ENCODE results near the gene RAB11FIP3.

RAB11FIP3 gene

GRCh38 chr16:512802-513201, 87.4 kb downstream of the RAB11FIP3 start:
- DNase-seq: no peak
- peaks cover 27% of the 10 kb centered on the region for H3K36me3 ChIP-seq
- H3K9me3 ChIP-seq (ENCODE audit: severe bottlenecking): peaks cover 2% of the 10 kb centered on the region
- no peak overlapping the region for H3K27ac ChIP-seq
- no peak for TF ChIP-seq CTCF (IDR thresholded peaks at IDR 0.05; ENCODE audit: low read depth, low read length)
- no peak overlapping the region for H3K4me3 ChIP-seq (ENCODE audit: low read depth, low read length)
- no peaks in the 10 kb centered on the region for H3K27me3 ChIP-seq (ENCODE audit: insufficient read depth, low read depth, severe bottlenecking)

DNA sequence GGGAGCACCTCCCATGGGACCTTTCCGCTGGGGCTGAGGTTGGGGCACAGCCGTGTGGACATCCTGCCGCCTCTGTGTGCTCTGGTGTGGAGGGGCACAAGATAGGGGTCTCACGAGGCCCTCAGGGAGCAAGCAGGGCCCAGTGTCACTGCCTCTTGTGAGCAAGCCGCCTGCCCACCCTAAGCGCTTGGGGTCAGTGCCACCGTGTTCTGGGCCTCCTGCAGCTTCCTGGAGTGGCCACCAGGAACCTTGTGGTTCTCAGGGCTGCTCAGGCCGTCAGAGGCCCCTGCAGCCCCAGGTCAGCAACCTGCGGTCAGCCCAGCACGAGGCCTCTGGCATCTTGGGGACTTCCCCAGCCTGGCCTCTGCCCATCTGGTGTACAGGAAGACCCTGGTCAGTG, 88.5 kb downstream of the RAB11FIP3 start:
- TF ChIP-seq CTCF (IDR thresholded peaks at IDR 0.05; ENCODE audit: low read depth, low read length): no peak
- no peak for DNase-seq
- Histone ChIP-seq H3K36me3 (peaks cover 30% of the 10 kb centered on the region), H3K27ac (no peak overlapping the region), H3K4me3 (ENCODE audit: low read depth, low read length) (no peak overlapping the region), H3K27me3 (ENCODE audit: insufficient read depth, low read depth, severe bottlenecking) (no peaks in the 10 kb centered on the region), H3K9me3 (ENCODE audit: severe bottlenecking) (peaks cover 2% of the 10 kb centered on the region)

DNA sequence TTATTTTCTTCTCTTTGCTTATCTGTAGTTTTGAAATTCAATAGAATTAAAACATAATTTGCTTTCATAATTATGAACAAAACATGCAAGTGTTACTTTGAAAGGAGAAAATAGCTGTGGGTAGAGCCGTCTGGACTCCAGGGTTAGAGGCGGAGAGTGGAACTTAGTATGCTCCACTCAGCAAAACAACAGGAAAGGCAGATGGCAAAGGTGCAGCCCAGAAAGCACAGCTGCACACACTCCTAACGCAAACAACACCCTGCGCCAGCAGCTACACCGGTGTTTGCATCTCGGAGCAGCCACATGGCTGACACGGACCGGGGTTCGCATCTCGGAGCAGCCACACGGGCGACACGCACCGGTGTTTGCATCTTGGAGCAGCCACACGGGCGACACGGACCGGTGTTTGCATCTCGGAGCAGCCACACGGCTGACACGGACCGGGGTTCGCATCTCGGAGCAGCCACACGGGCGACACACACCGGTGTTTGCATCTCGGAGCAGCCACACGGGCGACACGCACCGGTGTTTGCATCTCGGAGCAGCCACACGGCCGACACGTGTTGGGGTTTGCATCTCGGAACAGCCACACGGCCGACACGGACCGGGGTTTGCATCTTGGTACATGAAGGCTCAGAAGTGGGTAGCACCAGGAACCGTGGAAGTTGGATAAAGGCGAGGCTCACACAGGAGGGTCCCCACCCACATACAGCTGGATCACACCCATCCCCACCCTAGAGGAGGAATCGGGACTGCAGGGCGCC, 89.9 kb downstream of the RAB11FIP3 start:
- no peak for DNase-seq
- Histone ChIP-seq H3K27ac (no peak overlapping the region), H3K9me3 (ENCODE audit: severe bottlenecking) (no peaks in the 10 kb centered on the region), H3K27me3 (ENCODE audit: insufficient read depth, low read depth, severe bottlenecking) (no peaks in the 10 kb centered on the region), H3K36me3 (peaks cover 32% of the 10 kb centered on the region), H3K4me3 (ENCODE audit: low read depth, low read length) (no peak overlapping the region)
- TF ChIP-seq CTCF (IDR thresholded peaks at IDR 0.05; ENCODE audit: low read depth, low read length): no peak

- Histone ChIP-seq H3K27me3 (ENCODE audit: insufficient read depth, low read depth, severe bottlenecking) (no peaks in the 10 kb centered on the region), H3K27ac (no peak overlapping the region), H3K9me3 (ENCODE audit: severe bottlenecking) (no peaks in the 10 kb centered on the region), H3K36me3 (peaks cover 36% of the 10 kb centered on the region), H3K4me3 (ENCODE audit: low read depth, low read length) (no peak overlapping the region)
- no peak for DNase-seq
- TF ChIP-seq CTCF (IDR thresholded peaks at IDR 0.05; ENCODE audit: low read depth, low read length): no peak
Observed at GRCh38 chr16:515939-516226, 90.4 kb downstream of the RAB11FIP3 start.

- H3K36me3 ChIP-seq: peaks cover 39% of the 10 kb centered on the region
- H3K27ac ChIP-seq: no peak overlapping the region
- no peak overlapping the region for H3K4me3 ChIP-seq (ENCODE audit: low read depth, low read length)
- H3K9me3 ChIP-seq (ENCODE audit: severe bottlenecking): no peaks in the 10 kb centered on the region
- H3K27me3 ChIP-seq (ENCODE audit: insufficient read depth, low read depth, severe bottlenecking): no peaks in the 10 kb centered on the region
- no peak for DNase-seq
- no peak for TF ChIP-seq CTCF (IDR thresholded peaks at IDR 0.05; ENCODE audit: low read depth, low read length)
Observed at GRCh38 chr16:516301-516700, 90.9 kb downstream of the RAB11FIP3 start.

GRCh38 chr16:518858-519257, 93.4 kb downstream of the RAB11FIP3 start:
- H3K27me3 ChIP-seq (ENCODE audit: insufficient read depth, low read depth, severe bottlenecking): no peaks in the 10 kb centered on the region
- H3K4me3 ChIP-seq (ENCODE audit: low read depth, low read length): no peak overlapping the region
- DNase-seq: no peak
- no peak for TF ChIP-seq CTCF (IDR thresholded peaks at IDR 0.05; ENCODE audit: low read depth, low read length)
- no peak overlapping the region for H3K27ac ChIP-seq
- H3K9me3 ChIP-seq (ENCODE audit: severe bottlenecking): no peaks in the 10 kb centered on the region
- peaks cover 40% of the 10 kb centered on the region for H3K36me3 ChIP-seq
